Measurements from ENCODE around the gene PSG5.
"Not testable (repeated sequence)": the region's sequence is repeated elsewhere in the genome, so short reads cannot be mapped to it uniquely, and the experiment has no call there.

The PSG5 gene

DNA sequence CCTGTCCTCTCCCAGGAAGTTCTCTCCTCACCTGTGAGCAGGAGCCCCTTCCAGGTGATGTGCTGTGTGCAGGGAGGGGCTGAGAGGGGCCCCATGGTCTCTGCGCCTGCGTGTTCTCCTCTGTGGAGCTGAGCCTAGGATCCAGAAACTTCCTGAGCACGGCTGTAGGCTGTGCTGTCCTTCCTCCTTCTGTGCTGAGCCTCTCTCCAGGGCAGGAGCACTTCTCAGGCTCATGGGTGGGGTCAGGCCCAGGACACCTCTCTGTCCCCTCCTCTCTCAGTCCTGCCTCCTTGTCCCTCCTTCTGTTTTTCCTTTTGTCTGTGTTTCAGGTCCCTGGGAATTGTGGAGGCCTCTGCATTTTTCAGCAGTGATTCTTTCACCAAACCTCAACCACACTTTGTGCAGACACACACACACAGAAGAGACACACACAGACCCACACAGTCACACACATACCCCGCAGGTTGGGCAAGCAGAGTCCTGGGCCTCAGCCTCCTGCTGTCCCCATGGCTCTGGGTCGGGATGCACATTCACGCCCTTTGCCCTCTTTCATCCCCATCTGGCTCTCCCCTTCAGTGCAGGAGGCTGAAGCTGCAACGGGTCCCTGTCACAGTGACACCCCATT, at the start of gene PSG5:
TSS of gene PSG5 (minus strand) at position 226 of the 625 bp plus-strand sequence. CDS start at position 95, 131 bp downstream.
- not testable (repeated sequence) for DNase-seq (ENCODE audit: low read depth in 2 of 2, low spot score in 1 of 2)

GRCh38 chr19:43235686-43236085, 49.4 kb upstream of the PSG5 start:
- DNase-seq (ENCODE audit: low read depth in 2 of 2, low spot score in 1 of 2) = not testable (repeated sequence)

- no peak for DNase-seq (ENCODE audit: low read depth in 2 of 2, low spot score in 1 of 2)
These were observed 43.0 kb upstream of the PSG5 start for GRCh38 chr19:43229315-43229714.

GRCh38 chr19:43228730-43229129, 42.4 kb upstream of the PSG5 start:
- DNase-seq (ENCODE audit: low read depth in 2 of 2, low spot score in 1 of 2) = not testable (repeated sequence)

DNA sequence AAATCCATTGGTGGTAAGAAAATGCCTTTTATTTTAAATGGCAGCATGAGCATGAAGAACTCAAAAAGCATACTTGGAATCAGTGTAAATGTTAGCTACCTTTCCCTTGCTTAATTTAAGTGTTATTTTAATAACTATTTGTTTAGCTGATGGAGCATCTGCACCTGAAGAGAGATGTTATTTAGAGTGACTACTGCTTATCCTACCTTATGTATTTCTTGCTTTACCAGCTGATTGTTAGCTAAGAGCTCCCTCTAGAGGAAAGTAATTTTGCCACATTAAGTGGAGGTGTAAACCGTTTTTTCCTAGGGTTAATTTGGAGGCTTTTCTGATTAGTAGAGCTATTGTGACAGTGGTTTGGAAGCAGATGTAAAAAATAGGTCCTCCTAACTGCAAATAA, 40.6 kb upstream of the PSG5 start:
- DNase-seq (ENCODE audit: low read depth in 2 of 2, low spot score in 1 of 2) = not testable (repeated sequence)

DNA sequence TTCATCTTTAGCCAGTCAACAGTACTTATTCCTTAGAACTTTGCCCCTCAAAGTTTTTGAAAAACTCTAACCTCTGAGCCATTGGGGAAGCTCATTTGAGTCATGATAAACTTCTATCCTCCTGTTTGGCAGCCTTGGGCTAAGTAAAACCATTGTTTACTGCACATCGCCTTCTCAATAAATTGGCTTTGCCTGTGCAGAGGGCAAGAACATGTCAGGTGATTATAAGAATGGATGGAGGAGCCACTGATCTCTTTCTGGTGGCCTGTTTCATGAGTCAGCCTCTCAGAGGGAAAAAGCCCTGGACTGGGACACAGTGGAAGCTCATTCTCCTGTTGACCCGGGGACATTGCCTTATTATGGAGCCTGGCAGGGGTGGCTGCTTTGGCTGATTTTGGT, 38.5 kb upstream of the PSG5 start:
- DNase-seq (ENCODE audit: low read depth in 2 of 2, low spot score in 1 of 2) = no peak

DNA sequence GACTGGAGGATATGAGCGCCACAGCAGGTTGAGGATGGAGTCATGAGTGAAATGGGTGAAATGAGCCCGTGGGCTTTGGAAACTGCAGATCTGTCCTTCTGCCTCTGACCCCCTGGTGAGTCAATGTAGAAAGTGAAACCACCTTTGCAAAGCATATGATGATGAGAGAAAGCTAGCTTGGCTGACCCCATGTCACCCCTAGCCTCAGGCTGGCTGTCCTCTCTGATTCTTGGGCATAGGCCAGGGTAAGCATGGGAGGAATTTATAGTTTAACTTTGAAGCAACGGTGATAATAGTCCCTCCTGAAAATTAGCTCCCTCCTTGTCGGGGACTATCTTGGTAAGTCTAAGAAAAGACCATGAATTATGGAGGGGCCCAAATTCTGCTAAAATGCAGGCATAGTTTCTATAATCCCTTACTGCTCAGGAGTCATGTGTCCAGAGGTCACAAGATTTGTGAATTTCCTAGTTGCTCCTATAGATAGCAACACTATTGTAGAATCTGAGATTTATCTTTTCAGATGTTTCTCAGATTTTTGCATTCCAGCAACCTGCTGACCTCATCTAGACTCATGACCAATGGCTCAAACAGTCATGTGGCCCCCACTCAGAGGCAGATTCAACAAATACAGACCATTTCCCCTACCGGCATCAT, 38.0 kb upstream of the PSG5 start:
- not testable (repeated sequence) for DNase-seq (ENCODE audit: low read depth in 2 of 2, low spot score in 1 of 2)

DNA sequence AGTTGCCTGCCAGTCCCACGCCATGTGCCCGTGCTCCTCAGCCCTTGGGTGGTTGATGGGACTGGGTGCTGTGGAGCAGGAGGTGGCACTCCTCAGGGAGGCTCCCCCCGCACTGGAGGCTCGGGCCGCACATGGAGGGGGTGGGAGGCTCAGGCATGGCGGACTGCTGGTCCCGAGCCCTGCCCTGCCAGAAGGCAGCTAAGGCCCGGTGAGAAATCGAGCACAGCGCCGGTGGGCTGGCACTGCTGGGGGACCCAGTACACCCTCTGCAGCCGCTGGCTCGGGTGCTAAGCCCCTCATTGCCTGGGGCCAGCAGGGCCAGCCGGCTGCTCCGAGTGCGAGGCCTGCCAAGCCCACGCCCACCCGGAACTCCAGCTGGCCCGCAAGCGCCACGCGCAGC, 35.6 kb upstream of the PSG5 start:
- DNase-seq (ENCODE audit: low read depth in 2 of 2, low spot score in 1 of 2) = not testable (repeated sequence)

GRCh38 chr19:43219136-43219535, 32.8 kb upstream of the PSG5 start:
- not testable (repeated sequence) for DNase-seq (ENCODE audit: low read depth in 2 of 2, low spot score in 1 of 2)

DNA sequence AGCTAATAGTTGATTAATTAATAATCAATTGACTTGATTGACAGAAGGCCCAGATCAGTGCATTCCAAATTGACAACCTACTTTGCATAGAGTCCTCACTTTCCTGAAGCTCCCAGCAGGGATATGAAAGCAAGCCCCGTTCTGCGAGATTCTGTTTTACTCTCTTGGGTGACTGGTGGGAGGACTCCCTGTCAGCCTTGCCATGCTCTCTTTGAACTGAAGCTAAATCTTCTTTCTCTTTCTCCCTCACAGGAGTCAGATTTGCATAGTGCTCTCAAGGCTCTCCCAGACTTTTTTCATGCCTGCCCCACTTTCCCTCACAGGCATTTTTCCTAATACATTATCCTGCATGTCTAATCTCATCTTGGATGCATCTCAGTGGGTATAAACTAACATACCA, 29.5 kb upstream of the PSG5 start:
- not testable (repeated sequence) for DNase-seq (ENCODE audit: low read depth in 2 of 2, low spot score in 1 of 2)

GRCh38 chr19:43207991-43208390, 21.7 kb upstream of the PSG5 start:
- no peak for DNase-seq (ENCODE audit: low read depth in 2 of 2, low spot score in 1 of 2)

DNA sequence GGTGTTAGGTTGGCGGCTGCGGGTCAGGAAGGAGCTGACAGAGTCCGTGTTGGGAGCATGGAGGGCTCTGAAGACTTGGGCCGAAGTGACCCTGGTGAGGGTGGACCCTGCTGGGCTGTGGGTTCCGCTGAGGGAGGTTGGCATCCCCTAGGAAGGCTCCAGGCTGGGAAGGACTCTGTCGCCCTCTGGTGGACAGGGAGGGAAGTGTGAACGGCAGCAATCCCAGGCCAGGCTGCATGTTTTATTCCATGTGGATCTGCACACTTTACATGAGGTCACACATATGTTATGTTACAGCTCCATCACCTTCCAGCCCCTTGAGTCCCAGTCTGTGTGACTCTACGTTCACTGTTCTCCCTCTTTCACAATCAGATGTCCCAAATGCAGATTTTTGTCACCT, 20.8 kb upstream of the PSG5 start:
- DNase-seq (ENCODE audit: low read depth in 2 of 2, low spot score in 1 of 2) = not testable (repeated sequence)

DNA sequence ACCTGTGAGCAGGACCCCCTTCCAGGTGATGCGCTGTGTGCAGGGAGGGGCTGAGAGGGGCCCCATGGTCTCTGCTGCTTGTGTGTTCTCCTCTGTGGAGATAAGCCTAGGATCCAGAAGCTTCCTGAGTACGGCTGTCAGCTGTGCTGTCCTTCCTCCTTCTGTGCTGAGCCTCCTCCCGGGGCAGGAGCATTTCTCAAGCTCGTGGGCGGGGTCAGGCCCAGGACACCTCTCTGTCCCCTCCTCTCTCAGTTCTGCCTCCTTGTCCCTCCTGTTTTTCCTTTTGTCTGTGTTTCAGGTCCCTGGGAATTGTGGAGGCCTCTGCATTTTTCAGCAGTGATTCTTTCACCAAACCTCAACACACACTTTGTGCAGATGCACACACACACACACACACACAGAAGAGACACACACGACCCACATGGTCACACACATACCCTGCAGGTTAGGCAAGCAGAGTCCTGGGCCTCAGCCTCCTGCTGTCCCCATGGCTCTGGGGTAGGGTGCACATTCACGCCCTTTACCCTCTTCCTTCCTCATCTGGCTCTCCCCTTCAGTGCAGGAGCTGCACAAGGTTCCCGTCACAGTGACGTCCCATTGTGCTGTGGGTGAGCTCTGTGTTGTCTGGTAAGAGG, 19.3 kb upstream of the PSG5 start, which contains the start of gene PSG4:
TSS of gene PSG4 (minus strand) at position 168 of the 635 bp plus-strand sequence. CDS start at position 66, 102 bp downstream.
- DNase-seq (ENCODE audit: low read depth in 2 of 2, low spot score in 1 of 2) = not testable (repeated sequence)

DNA sequence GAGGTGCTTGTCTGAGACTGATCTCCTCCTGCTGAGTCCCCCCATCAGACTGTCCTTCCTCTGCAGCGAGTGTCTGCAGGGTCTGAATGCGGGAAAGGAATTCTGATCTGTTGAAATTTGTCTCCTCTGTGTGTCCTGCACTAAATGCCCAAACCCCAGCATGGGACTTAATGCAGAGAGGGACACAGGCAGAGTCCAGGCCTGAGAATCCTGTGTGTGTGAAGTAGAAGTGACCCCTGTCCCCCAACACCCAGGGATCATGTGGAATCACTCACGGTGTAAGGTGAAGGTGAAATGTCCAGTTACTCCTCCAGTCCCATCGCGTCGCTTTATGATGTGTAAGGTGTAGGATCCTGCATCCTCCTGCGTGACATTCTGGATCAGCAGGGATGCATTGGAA, 17.3 kb upstream of the PSG5 start:
- not testable (repeated sequence) for DNase-seq (ENCODE audit: low read depth in 2 of 2, low spot score in 1 of 2)

GRCh38 chr19:43201891-43202290, 15.6 kb upstream of the PSG5 start:
- DNase-seq (ENCODE audit: low read depth in 2 of 2, low spot score in 1 of 2) = not testable (repeated sequence)

DNA sequence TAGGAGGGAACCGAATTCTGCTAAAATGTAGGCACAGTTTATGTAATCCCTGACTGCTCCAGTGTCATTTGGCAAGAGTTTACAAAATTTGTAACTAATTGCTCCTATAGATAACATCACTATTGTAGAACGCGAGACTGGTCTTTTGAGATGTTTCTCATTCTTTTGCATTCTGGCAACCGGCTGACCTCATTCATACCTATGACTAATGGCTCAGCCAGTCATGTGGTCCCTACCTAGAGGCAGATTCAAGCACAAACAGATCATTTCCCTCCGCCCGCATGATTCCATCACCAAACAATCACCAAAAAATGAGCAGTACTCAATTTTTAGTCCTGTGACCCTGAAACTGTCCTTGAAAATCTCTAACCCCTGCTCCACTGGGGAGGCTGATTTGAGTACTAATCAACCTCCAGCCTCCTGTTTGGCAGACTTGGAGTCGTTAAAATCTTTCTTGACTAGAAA, 15.0 kb upstream of the PSG5 start:
- DNase-seq (ENCODE audit: low read depth in 2 of 2, low spot score in 1 of 2) = not testable (repeated sequence)

DNA sequence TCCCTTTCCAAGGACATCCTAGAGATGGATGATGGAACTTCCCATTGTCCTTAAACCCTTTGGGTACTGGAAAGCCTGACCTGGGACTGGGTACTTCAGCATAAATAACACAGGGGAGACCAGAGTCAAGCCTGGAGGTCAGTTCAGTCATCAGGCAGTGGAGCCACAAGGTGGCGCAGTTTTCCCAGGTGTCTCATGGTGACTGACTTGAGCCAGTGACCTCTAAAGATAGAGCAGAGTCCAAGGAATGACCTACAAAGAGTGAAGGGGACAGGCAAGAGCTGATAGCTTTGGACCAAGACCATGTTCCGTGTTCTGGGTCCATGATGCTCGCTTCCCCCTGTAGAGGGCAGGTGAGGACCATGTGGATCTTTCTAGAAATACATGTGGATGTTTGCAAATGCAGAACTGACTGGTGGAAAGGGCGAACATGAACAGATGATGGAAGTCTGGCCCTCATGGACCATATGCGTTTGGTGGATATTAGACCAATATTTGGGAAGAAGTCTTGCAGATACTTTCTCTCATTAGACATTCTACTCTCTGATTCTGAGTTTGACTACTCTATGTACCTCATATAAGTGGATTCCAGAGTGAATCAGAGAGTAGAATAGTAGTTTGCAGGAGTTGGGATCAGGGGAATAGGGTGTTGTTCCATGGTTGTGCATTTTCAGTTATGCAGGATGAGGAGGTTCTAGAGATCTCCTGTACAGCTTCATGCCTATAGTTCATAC, 12.5 kb upstream of the PSG5 start:
- DNase-seq (ENCODE audit: low read depth in 2 of 2, low spot score in 1 of 2) = not testable (repeated sequence)

DNA sequence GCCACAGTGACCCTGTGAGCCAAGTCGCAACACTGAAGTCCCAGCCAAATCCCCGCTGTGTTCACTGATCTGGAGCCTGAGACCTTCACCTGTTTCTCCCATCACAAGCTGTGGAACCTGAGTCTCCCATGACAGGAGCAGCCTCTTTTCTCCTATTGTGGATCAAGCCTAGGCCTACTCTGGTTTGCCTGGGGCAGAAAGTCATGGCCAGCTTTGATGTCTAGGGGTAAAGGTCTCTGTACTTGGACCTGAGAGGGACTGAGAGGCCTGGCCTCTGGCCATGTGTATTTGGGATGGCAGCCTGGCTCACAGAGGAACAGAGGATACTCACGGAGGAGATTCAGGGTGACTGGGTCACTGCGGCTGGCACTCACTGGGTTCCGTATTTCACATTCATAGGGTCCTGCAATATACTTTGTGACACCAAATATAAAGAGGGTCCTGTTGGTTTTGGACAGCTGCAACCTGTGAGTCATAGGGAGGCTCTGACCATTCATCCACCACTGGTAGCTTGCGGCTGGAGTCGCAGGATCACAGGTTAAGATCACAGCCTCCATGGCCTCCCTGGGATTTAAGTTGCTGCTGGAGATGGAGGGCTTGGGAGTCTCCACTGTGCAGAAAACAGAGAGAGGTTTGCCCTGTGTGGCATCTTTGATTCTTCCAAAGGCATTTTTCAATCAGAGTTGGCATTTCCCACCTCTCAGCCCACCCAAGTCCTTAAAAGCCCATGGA, 11.5 kb upstream of the PSG5 start:
- not testable (repeated sequence) for DNase-seq (ENCODE audit: low read depth in 2 of 2, low spot score in 1 of 2)

DNA sequence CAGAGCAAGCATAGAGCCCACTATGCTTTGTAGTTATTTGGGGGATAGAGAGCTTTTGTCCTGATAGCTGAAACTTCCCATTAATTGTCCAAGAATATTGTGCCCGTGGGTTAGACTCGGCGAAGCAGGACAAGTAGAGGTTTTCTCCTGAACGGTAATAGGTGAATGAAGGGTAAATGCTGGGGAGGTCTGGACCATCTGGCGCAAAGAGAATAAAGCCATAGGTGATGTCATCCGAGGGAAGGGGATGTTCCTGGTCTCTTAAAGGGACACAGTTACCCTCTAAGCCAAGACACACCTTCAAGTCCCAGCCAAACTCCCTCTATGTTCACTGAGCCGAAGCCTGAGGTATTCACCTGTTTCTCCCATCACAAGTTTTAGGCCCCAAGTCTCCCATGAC, 8.1 kb upstream of the PSG5 start:
- not testable (repeated sequence) for DNase-seq (ENCODE audit: low read depth in 2 of 2, low spot score in 1 of 2)

DNA sequence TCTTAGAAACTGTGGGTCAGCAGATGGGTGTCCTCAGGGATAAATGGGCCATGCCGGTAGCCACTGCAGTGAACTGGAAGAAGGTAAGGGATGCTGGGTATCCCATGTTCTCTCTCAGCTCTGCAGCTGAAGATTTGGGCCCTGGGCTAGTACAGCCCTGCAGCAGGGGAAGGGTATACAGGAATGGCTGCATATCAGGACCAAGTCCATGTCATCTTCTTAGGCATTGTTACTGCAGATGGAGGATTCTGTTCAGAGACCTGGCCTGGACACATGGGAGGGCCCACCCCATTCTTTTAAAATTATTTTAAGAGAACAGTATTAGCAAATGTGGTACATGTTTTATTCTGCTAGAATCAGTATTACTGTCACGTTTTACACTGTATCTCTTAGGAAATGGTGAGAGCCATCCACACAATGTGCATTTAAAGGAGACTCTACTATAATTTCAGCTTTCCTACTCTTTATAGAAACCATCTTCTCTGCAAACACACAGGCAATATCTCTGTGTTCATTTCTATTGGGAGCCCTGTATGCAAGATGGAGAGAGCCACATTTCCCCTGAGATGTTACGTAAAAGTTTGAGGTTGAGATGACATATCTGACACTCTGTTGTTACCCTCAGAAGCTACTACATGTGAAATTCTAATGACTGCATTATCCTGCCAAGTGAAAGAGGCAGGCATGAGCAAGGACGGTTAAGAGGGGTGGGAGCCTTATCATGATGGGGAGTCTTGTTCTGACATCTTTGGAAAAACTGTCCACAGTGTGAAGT, 6.2 kb upstream of the PSG5 start:
- not testable (repeated sequence) for DNase-seq (ENCODE audit: low read depth in 2 of 2, low spot score in 1 of 2)
